Fibroblast of pulmonary artery (primary cell): ENCODE data around the gene CDKL1.
A peak's percentile ranks its signal among the peaks of the same experiment; 100 is the strongest.

ENCODE experiments used
- DNase-seq: peaks from one replicate; pipeline ENCODE4 v3.0.0-alpha.2; 2010; ENCODE audit warnings: low read depth
- H3K4me3 ChIP-seq: replicated peaks from 2 replicates; pipeline ENCODE4 v1.5.1; 2011; ENCODE audit warnings: low read depth, mild to moderate bottlenecking, control low read depth, low read length, moderate library complexity
- CTCF ChIP-seq: IDR thresholded peaks from 2 replicates; pipeline ENCODE4 v1.5.1; 2011; ENCODE audit warnings: mild to moderate bottlenecking, control low read depth, low read length, inconsistent platforms; ENCODE audit errors: missing control alignments

The CDKL1 gene

GRCh38 chr14:50399251-50400032, 2.8 kb upstream of the CDKL1 start:
- TF ChIP-seq CTCF, result no peak
- H3K4me3 ChIP-seq, result no peak overlapping the region
- peak; percentile 24 for DNase-seq

DNA sequence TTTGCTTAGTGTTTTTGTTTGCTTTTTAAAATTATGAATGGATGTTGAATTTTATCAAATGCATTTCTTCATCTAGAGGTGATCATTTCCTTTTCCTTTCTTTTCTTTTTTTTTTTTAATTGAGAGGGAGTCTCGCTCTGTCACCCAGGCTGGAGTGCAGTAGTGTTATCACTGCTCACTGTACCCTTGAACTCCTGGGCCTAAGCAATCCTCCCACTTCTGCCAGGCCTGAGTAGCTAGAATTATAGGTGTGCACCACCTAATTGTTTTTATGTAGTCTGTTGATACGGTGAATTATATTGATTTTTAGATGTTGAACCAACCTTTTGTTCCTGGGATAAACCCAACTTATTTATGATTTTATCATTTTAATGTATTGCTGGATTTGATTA, 1.5 kb upstream of the CDKL1 start:
- no peak overlapping the region for H3K4me3 ChIP-seq
- DNase-seq, result no peak
- TF ChIP-seq CTCF, result no peak

GRCh38 chr14:50397390-50398188, 908 bp upstream of the CDKL1 start:
- peak overlapping the region; percentile 75 for H3K4me3 ChIP-seq
- no peak for TF ChIP-seq CTCF
- DNase-seq, result peak; percentile 21

DNA sequence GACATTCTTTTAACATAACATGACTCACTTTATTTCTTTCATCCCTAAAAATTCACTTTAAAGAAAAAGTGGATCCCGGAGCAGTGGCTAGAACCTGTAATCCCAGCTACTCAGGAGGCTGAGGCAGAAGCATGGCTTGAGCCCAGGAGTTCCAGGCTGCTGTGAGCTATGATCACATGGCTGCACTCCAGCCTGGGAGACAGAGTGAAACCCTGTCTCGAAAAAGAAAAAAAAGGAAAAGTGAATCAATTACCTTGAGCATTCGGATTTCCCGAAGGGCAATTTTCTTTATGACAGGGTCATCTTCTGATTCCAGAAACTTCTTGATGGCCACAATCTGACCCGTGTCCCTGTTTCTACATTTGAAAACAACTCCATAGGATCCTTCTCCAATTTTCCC, 1.2 kb downstream of the CDKL1 start:
- DNase-seq, result no peak
- peak overlapping the region; percentile 75 for H3K4me3 ChIP-seq
- no peak for TF ChIP-seq CTCF

DNA sequence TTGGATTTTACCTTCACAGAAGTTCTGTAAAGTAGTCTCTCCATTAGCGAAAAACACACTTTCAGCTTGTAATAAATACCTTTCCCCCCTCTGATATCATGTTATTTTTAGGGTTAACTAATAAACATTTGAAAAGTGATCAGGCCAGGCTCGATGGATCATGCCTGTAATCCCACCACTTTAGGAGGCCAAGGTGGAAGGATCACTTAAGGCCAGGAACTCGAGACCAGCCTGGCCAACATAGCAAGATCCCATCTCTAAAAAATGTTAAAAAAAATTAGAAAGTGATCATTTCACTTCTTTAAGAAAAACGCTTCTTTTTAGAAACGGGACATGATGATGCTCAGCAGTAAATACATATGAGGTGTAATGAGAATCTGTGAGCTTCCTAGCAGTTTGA, 2.0 kb downstream of the CDKL1 start:
- DNase-seq, result no peak
- H3K4me3 ChIP-seq, result no peak overlapping the region
- no peak for TF ChIP-seq CTCF

GRCh38 chr14:50389668-50390441, 6.8 kb downstream of the CDKL1 start:
- TF ChIP-seq CTCF, result no peak
- DNase-seq, result no peak
- H3K4me3 ChIP-seq, result no peak overlapping the region
